ENCODE data around the gene AMBN.

AMBN gene

DNA sequence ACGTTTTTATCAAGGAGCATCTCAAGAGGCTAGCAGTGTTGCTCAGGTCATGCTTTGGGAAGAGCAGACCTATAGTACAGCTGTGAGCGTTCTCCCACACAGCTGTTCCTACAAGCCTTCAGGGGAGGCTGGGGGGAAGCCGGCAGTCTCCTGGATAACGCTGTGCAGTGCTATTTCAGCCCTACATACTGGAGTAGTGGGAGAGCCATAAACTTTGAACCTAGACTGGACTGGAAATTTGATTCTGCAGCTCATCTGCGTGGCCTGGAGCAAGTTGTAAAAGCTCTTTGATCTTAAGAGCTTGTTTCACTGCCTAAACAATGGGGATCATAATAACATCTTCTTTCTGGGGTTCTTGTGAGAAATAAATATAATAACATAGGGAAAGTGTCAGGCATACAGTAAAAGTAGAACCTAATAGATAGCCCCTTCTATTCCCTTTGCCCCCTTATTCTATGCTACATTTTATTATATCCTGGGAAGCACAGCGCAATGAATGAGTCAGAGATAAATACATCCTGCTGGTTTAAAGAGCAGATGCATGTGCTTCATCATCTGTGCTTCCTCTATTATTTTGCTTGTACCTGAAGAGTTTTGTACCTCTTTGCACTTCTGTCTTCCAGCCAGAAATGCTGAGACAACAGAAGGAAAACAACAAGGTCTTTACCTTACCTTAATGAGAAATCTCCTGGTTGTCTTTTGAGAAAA, 14.7 kb upstream of the AMBN start:
- no peaks in the 10 kb centered on the region for H3K4me1 ChIP-seq (ENCODE audit: control insufficient read depth, low read length)
- H3K36me3 ChIP-seq (ENCODE audit: control insufficient read depth, low read length) = no peaks in the 10 kb centered on the region
- H3K27me3 ChIP-seq (ENCODE audit: control insufficient read depth, low read length) = no peaks in the 10 kb centered on the region
- H3F3A ChIP-seq (ENCODE audit: control insufficient read depth, insufficient read depth) = no peaks in the 10 kb centered on the region
- H3K4me2 ChIP-seq (ENCODE audit: low read length) = no peak overlapping the region
- H4K20me1 ChIP-seq (ENCODE audit: control insufficient read depth, insufficient read depth, low read depth, low read length) = no peaks in the 10 kb centered on the region
- no peak overlapping the region for H3K4me3 ChIP-seq (ENCODE audit: low read length)
- H3K9me3 ChIP-seq (ENCODE audit: control insufficient read depth, insufficient read depth, low read length) = no peaks in the 10 kb centered on the region
- no peaks in the 10 kb centered on the region for H3K79me2 ChIP-seq (ENCODE audit: control insufficient read depth, low read length)
- H3K9me2 ChIP-seq (replicated peaks; ENCODE audit: control insufficient read depth, low read length) = no peaks in the 10 kb centered on the region
- TF ChIP-seq EZH2phosphoT487 (IDR thresholded peaks at IDR 0.05; ENCODE audit: borderline replicate concordance, low read length) = no peak
- TF ChIP-seq, protein P1, sequence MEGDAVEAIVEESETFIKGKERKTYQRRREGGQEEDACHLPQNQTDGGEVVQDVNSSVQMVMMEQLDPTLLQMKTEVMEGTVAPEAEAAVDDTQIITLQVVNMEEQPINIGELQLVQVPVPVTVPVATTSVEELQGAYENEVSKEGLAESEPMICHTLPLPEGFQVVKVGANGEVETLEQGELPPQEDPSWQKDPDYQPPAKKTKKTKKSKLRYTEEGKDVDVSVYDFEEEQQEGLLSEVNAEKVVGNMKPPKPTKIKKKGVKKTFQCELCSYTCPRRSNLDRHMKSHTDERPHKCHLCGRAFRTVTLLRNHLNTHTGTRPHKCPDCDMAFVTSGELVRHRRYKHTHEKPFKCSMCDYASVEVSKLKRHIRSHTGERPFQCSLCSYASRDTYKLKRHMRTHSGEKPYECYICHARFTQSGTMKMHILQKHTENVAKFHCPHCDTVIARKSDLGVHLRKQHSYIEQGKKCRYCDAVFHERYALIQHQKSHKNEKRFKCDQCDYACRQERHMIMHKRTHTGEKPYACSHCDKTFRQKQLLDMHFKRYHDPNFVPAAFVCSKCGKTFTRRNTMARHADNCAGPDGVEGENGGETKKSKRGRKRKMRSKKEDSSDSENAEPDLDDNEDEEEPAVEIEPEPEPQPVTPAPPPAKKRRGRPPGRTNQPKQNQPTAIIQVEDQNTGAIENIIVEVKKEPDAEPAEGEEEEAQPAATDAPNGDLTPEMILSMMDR (IDR thresholded peaks at IDR 0.05; ENCODE audit: low read depth, low read length, poor library complexity, severe bottlenecking) = no peak
- no peak overlapping the region for H3K27ac ChIP-seq (ENCODE audit: low read depth, low read length)

DNA sequence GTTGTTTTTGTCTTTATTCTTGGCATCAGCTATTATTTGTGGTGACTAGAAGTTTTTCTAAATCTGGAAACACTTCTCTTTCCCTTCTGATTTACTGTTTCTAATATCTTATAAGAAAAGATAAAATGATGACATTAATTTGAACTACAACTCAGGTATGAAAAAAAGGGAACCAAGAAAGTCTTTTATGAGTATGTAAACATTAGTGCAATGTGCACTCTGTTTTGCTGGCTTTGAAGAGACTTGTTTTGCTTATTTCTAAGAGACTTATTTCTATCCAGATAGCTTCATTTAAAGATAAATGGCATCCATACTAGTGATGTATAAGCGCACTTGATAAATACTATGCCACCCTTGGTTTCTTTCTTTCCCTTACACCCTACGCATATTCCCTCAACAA, 10.1 kb upstream of the AMBN start:
- no peak for TF ChIP-seq EZH2phosphoT487 (IDR thresholded peaks at IDR 0.05; ENCODE audit: borderline replicate concordance, low read length)
- TF ChIP-seq, protein P1 (IDR thresholded peaks at IDR 0.05; ENCODE audit: low read depth, low read length, poor library complexity, severe bottlenecking) = no peak
- Histone ChIP-seq H3K27ac (ENCODE audit: low read depth, low read length) (no peak overlapping the region), H3F3A (ENCODE audit: control insufficient read depth, insufficient read depth) (no peaks in the 10 kb centered on the region), H3K9me2 (replicated peaks; ENCODE audit: control insufficient read depth, low read length) (no peaks in the 10 kb centered on the region; the same call in 1 of the 2 replicates), H3K27me3 (ENCODE audit: control insufficient read depth, low read length) (no peaks in the 10 kb centered on the region), H3K9me3 (ENCODE audit: control insufficient read depth, insufficient read depth, low read length) (no peaks in the 10 kb centered on the region), H3K4me1 (ENCODE audit: control insufficient read depth, low read length) (no peaks in the 10 kb centered on the region), H4K20me1 (ENCODE audit: control insufficient read depth, insufficient read depth, low read depth, low read length) (no peaks in the 10 kb centered on the region), H3K4me3 (ENCODE audit: low read length) (no peak overlapping the region), H3K36me3 (ENCODE audit: control insufficient read depth, low read length) (no peaks in the 10 kb centered on the region), H3K79me2 (ENCODE audit: control insufficient read depth, low read length) (no peaks in the 10 kb centered on the region), H3K4me2 (ENCODE audit: low read length) (no peak overlapping the region)

DNA sequence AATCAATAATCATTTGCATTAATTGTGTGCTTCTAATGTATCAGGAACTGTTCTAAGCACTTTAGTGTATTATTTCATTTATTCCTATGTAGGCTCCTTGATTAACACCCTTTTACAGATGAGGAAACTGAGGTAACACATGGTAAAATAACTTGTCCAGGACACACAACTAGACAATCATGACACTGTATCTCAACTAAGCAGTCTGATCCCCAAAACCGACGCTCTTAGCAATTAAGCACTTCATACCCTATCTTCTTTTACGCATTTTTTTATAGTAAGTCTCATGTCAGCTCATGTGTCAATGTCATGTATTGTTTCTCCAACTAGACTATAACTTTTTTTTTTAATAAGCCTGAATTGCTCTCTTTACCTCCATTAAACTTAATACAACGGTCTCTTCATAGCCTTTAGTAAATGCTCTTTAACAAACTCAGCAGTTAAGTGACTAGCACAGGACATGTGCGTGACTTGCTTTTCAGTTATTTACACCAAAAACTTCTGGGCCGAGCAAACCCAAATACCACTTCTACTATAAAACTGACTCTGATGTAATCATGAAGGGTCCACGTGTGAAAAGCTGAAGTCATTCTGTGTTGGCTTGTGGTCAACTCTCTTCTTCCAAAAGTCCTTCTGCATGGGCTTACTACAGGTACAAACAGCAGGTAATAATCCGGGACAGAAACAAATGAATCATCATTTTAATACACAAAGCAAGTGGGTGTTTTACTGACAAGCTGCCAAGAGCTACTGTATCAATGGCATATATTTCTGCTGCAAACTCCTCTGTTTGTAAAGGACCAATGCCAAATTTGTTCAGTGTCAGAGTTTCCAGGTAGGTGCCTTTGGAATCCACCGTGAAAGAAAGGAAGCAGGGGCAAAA, 7.9 kb upstream of the AMBN start:
- Histone ChIP-seq H3K27me3 (ENCODE audit: control insufficient read depth, low read length) (no peaks in the 10 kb centered on the region), H4K20me1 (ENCODE audit: control insufficient read depth, insufficient read depth, low read depth, low read length) (no peaks in the 10 kb centered on the region), H3K79me2 (ENCODE audit: control insufficient read depth, low read length) (no peaks in the 10 kb centered on the region), H3K4me1 (ENCODE audit: control insufficient read depth, low read length) (no peaks in the 10 kb centered on the region), H3K36me3 (ENCODE audit: control insufficient read depth, low read length) (no peaks in the 10 kb centered on the region), H3K4me3 (ENCODE audit: low read length) (no peak overlapping the region), H3K9me2 (replicated peaks; ENCODE audit: control insufficient read depth, low read length) (no peaks in the 10 kb centered on the region; the same call in 1 of the 2 replicates), H3F3A (ENCODE audit: control insufficient read depth, insufficient read depth) (no peaks in the 10 kb centered on the region), H3K9me3 (ENCODE audit: control insufficient read depth, insufficient read depth, low read length) (no peaks in the 10 kb centered on the region), H3K4me2 (ENCODE audit: low read length) (no peak overlapping the region), H3K27ac (ENCODE audit: low read depth, low read length) (no peak overlapping the region)
- TF ChIP-seq EZH2phosphoT487 (IDR thresholded peaks at IDR 0.05; ENCODE audit: borderline replicate concordance, low read length) = no peak
- TF ChIP-seq, protein P1 (IDR thresholded peaks at IDR 0.05; ENCODE audit: low read depth, low read length, poor library complexity, severe bottlenecking) = no peak

Data from DOHH2 (cell line).